ENCODE measurements around the gene IRF1. TPM values are rescaled to one million over a fixed set of nuclear protein-coding genes. Genes with fewer than 3 reads are reported as not detected.
"Not testable (repeated sequence)": the region's sequence is repeated elsewhere in the genome, so short reads cannot be mapped to it uniquely, and the experiment has no call there.

The IRF1 gene
- total RNA-seq, 1 experiment from 2014 or later: 5.7 TPM

- Histone ChIP-seq H3K4me1 (ENCODE audit: insufficient read depth, low read length, poor library complexity, severe bottlenecking) (no peaks in the 10 kb centered on the region), H3K9me3 (ENCODE audit: low read depth, low read length, poor library complexity, severe bottlenecking) (peaks cover 10% of the 10 kb centered on the region), H3K27ac (ENCODE audit: low read depth, low read length, poor library complexity, severe bottlenecking) (no peak overlapping the region), H3K27me3 (replicated peaks; ENCODE audit: insufficient read depth, low read depth, low read length, poor library complexity) (no peaks in the 10 kb centered on the region), H3K4me3 (ENCODE audit: low read depth, low read length, poor library complexity, severe bottlenecking) (no peak overlapping the region), H3K36me3 (ENCODE audit: insufficient read depth, low read length, poor library complexity, severe bottlenecking) (no peaks in the 10 kb centered on the region)
- CTCF ChIA-PET: no interaction called here
- POLR2A ChIA-PET (ENCODE audit: low non-redundant PET): no interaction called here
- TF ChIP-seq CTCF (conservative IDR thresholded peaks at IDR 0.05; ENCODE audit: low read depth, low read length) (no peak), EZH2 (IDR thresholded peaks at IDR 0.05; ENCODE audit: borderline replicate concordance, low read depth, low read length, poor library complexity, severe bottlenecking) (no peak)
- no peak for DNase-seq (ENCODE audit: low spot score)
- intact Hi-C loops (cut with micrococcal nuclease; ENCODE audit: unreplicated experiment): loop anchor here (10.0 kb wide), 1 partner anchor 339 kb away; the partner anchor contains the start of genes GDF9 and UQCRQ
- no TSS peak for BruUV-seq (replicated peaks)
Observed at GRCh38 chr5:132525299-132525724, 34.7 kb upstream of the IRF1 start.

- not testable (repeated sequence) for BruUV-seq (replicated peaks); H3K4me1 ChIP-seq (ENCODE audit: insufficient read depth, low read length, poor library complexity, severe bottlenecking)
- intact Hi-C loops (cut with micrococcal nuclease; ENCODE audit: unreplicated experiment): loop anchor here (10.0 kb wide), 1 partner anchor 340 kb away; the partner anchor contains the start of genes GDF9 and UQCRQ
Observed at GRCh38 chr5:132524877-132525276, 34.3 kb upstream of the IRF1 start.

DNA sequence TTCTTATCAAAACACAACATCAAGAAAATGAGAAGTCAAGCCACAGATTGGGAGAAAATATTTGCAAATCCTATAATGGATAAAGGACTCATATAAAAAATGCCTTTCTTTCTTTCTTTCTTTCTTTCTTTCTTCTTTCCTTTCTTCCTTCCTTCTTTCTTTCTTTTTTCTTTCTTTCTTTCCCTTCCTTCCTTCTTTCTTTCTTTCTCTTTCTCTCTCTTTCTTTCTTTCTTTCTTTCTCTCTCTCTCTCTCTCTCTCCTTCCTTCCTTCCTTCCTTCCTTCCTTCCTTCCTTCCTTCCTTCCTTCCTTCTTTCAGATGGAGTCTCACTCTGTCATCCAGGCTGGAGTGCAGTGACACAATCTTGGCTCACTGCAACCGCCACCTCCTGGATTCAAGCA, 31.5 kb upstream of the IRF1 start:
- H3K9me3 ChIP-seq (ENCODE audit: low read depth, low read length, poor library complexity, severe bottlenecking): peaks cover 14% of the 10 kb centered on the region
- H3K4me1 ChIP-seq (ENCODE audit: insufficient read depth, low read length, poor library complexity, severe bottlenecking); BruUV-seq (replicated peaks); DNase-seq (ENCODE audit: low spot score); H3K27ac ChIP-seq (ENCODE audit: low read depth, low read length, poor library complexity, severe bottlenecking); CTCF ChIA-PET; H3K27me3 ChIP-seq (replicated peaks; ENCODE audit: insufficient read depth, low read depth, low read length, poor library complexity); POLR2A ChIA-PET (ENCODE audit: low non-redundant PET); H3K4me3 ChIP-seq (ENCODE audit: low read depth, low read length, poor library complexity, severe bottlenecking); H3K36me3 ChIP-seq (ENCODE audit: insufficient read depth, low read length, poor library complexity, severe bottlenecking): not testable (repeated sequence)
- intact Hi-C loops (cut with micrococcal nuclease; ENCODE audit: unreplicated experiment): loop anchor here (10.0 kb wide), 1 partner anchor 343 kb away; the partner anchor contains the start of genes GDF9 and UQCRQ

More at GRCh38 chr5:132524877-132525276, 34.3 kb upstream of the IRF1 start:
- H3K4me3 ChIP-seq (ENCODE audit: low read depth, low read length, poor library complexity, severe bottlenecking); H3K27me3 ChIP-seq (replicated peaks; ENCODE audit: insufficient read depth, low read depth, low read length, poor library complexity); H3K36me3 ChIP-seq (ENCODE audit: insufficient read depth, low read length, poor library complexity, severe bottlenecking); POLR2A ChIA-PET (ENCODE audit: low non-redundant PET); H3K27ac ChIP-seq (ENCODE audit: low read depth, low read length, poor library complexity, severe bottlenecking); DNase-seq (ENCODE audit: low spot score); CTCF ChIA-PET: not testable (repeated sequence)
- peaks cover 14% of the 10 kb centered on the region for H3K9me3 ChIP-seq (ENCODE audit: low read depth, low read length, poor library complexity, severe bottlenecking)

DNA sequence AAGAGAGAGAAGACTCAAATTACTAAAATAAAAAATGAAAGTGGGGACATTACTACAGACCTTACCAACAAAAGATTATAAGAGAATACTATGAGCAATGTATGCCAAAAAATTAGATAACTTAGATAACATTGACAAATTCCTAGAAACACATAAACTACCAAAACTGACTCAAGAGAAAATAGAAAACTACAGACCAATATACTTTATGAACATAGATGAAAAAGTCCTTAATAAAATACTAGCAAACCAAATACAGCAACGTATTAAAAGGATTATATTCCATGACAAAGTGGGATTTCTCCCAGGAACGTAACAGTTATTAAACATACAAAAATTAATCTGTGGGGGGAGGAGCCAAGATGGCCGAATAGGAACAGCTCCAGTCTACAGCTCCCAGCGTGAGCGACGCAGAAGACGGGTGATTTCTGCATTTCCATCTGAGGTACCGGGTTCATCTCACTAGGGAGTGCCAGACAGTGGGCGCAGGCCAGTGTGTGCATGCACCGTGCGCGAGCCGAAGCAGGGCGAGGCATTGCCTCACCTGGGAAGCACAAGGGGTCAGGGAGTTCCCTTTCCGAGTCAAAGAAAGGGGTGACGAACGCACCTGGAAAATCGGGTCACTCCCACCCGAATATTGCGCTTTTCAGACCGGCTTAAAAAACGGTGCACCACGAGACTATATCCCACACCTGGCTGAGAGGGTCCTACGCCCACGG, 23.2 kb upstream of the IRF1 start:
- H3K9me3 ChIP-seq (ENCODE audit: low read depth, low read length, poor library complexity, severe bottlenecking); CTCF ChIA-PET; H3K4me3 ChIP-seq (ENCODE audit: low read depth, low read length, poor library complexity, severe bottlenecking): not testable (repeated sequence)

More for the DNA sequence above, 23.2 kb upstream of the IRF1 start:
- H3K27me3 ChIP-seq (replicated peaks; ENCODE audit: insufficient read depth, low read depth, low read length, poor library complexity); BruUV-seq (replicated peaks); H3K4me1 ChIP-seq (ENCODE audit: insufficient read depth, low read length, poor library complexity, severe bottlenecking); POLR2A ChIA-PET (ENCODE audit: low non-redundant PET); H3K27ac ChIP-seq (ENCODE audit: low read depth, low read length, poor library complexity, severe bottlenecking); H3K36me3 ChIP-seq (ENCODE audit: insufficient read depth, low read length, poor library complexity, severe bottlenecking); intact Hi-C loops (cut with micrococcal nuclease; ENCODE audit: unreplicated experiment); DNase-seq (ENCODE audit: low spot score): not testable (repeated sequence)

Measured in A673 (cell line).